K562 (cell line): ENCODE data around the gene EVI5. TPM values are rescaled to one million over a fixed set of nuclear protein-coding genes. Genes with fewer than 3 reads are reported as not detected.

Experiments used
- ATAC-seq: fragments of 200-7000 bp; cut with Tn5 transposase; 3 replicates; pipeline ENCODE4 v1.9.1; 2020; ENCODE audit warnings: moderate library complexity
- BruUV-seq: library from RNA; stranded (reverse); fragments of 400-500 nt; replicated peaks from 2 replicates; lab custom pipeline; 2021; lab: Mats Ljungman, UMichigan
- CTCF ChIA-PET: fragments of 300-600 bp; formaldehyde crosslinking; extraction: SDS; loops from one replicate; lab custom pipeline; 2021; ENCODE audit warnings: low intra/inter-chr PET ratio; lab: Yijun Ruan, JAX
- POLR2A ChIA-PET: fragments of 300-600, 350-650 bp; sonication (Branson Sonifier 250); formaldehyde crosslinking; extraction: SDS; loops from one replicate; lab custom pipeline; 2021; ENCODE audit warnings: antibody characterized with exemption, inconsistent platforms; lab: Yijun Ruan, JAX
- DNase-seq, 4 experiments: peaks; one replicate each; pipeline versions ENCODE4 v3.0.0 to v3.0.0-alpha.2; 2011 to 2018; ENCODE audit warnings: low spot score in 3 of 4, mixed read lengths in 3 of 4; ENCODE audit errors: extremely low read depth in 1 of 4
- FAIRE-seq: peaks from 2 replicates; lab custom pipeline; 2011; peaks lifted over from hg19 to GRCh38; lab: Jason Lieb, UNC
- H2AFZ ChIP-seq: 2 replicates; pipeline ENCODE4 v1.6.0; 2011; ENCODE audit warnings: low read depth, low read length, control low read depth, inconsistent platforms
- H3K27ac ChIP-seq: fragments of 200-600 bp; 3 replicates; pipeline ENCODE4 v1.8.0; 2011; ENCODE audit warnings: low read depth, mild to moderate bottlenecking, control low read depth, inconsistent platforms, low read length, moderate library complexity, mixed read lengths; ENCODE audit errors: extremely low read depth
- H3K27me3 ChIP-seq, 2 experiments: fragments of 300-600 bp in 1 of 2; 2 replicates in 1 of 2; 3 replicates in 1 of 2; pipeline versions ENCODE4 v1.6.0 to v1.8.0; 2011; ENCODE audit warnings: inconsistent platforms in 2 of 2, low read length in 2 of 2, mild to moderate bottlenecking in 1 of 2, mixed read lengths in 1 of 2, moderate library complexity in 1 of 2; ENCODE audit not compliant: control insufficient read depth in 2 of 2, insufficient read depth in 2 of 2
- H3K36me3 ChIP-seq: fragments of 300-600 bp; 3 replicates; pipeline ENCODE4 v1.8.0; 2011; ENCODE audit warnings: mild to moderate bottlenecking, low read length, inconsistent platforms; ENCODE audit not compliant: control insufficient read depth, insufficient read depth
- H3K4me1 ChIP-seq, 2 experiments: fragments of 200-600 bp in 1 of 2; replicated peaks in 1 of 2; 2 replicates in 1 of 2; 3 replicates in 1 of 2; pipeline versions ENCODE4 v1.5.1 to v1.8.0; 2011; ENCODE audit warnings: inconsistent platforms in 2 of 2, low read length in 2 of 2, mild to moderate bottlenecking in 1 of 2, mixed read lengths in 1 of 2, moderate library complexity in 1 of 2; ENCODE audit not compliant: control insufficient read depth in 2 of 2, insufficient read depth in 2 of 2
- H3K4me2 ChIP-seq: 2 replicates; pipeline ENCODE4 v1.6.1; 2011; ENCODE audit warnings: low read length, control low read depth, inconsistent platforms, mixed read lengths; ENCODE audit not compliant: insufficient read depth
- H3K4me3 ChIP-seq: fragments of 200-600 bp; sonication (generic), shearing (Covaris generic); 2 replicates; pipeline ENCODE4 v1.5.1; 2016; ENCODE audit warnings: control low read depth, inconsistent platforms
- H3K79me2 ChIP-seq: fragments of 200-600 bp; 3 replicates; pipeline ENCODE4 v1.8.0; 2011; ENCODE audit warnings: low read length, inconsistent platforms; ENCODE audit not compliant: control insufficient read depth, insufficient read depth
- H3K9ac ChIP-seq, 2 experiments: 2 replicates each; pipeline versions ENCODE4 v1.6.0 to v1.6.1; 2011; ENCODE audit warnings: low read depth in 2 of 2, low read length in 2 of 2, control low read depth in 1 of 2, inconsistent platforms in 1 of 2, mild to moderate bottlenecking in 1 of 2, mixed read lengths in 1 of 2; ENCODE audit not compliant: insufficient read depth in 1 of 2
- H3K9me1 ChIP-seq: one replicate; pipeline ENCODE4 v1.6.0; 2011; ENCODE audit warnings: inconsistent platforms, mild to moderate bottlenecking, low read length, moderate library complexity; ENCODE audit not compliant: control insufficient read depth, insufficient read depth
- H3K9me3 ChIP-seq: replicated peaks from 2 replicates; pipeline ENCODE4 v1.5.1; 2011; ENCODE audit warnings: low read depth, low read length, inconsistent platforms; ENCODE audit not compliant: control insufficient read depth, insufficient read depth
- H4K20me1 ChIP-seq: replicated peaks from 2 replicates; pipeline ENCODE4 v1.6.1; 2011; ENCODE audit warnings: low read length, inconsistent platforms, mixed read lengths; ENCODE audit not compliant: control insufficient read depth, insufficient read depth
- ELF4 ChIP-seq: fragments of 450-650 bp; formaldehyde crosslinking; IDR thresholded peaks from 2 replicates; pipeline ENCODE4 v1.4.0; 2022; ENCODE audit warnings: missing genetic modification characterization
- EWSR1 ChIP-seq: fragments of 450-650 bp; IDR thresholded peaks from 2 replicates; pipeline ENCODE4 v1.6.1; 2018; ENCODE audit warnings: borderline replicate concordance, mild to moderate bottlenecking, low read depth, moderate library complexity; ENCODE audit not compliant: partially characterized antibody
- ILK ChIP-seq: fragments of 450-650 bp; IDR thresholded peaks from 2 replicates; pipeline ENCODE4 v1.6.1; 2016; ENCODE audit warnings: missing genetic modification characterization, low read depth, mild to moderate bottlenecking, missing compliant biosample characterization, moderate library complexity, borderline replicate concordance
- POLR2AphosphoS5 ChIP-seq: IDR thresholded peaks from 2 replicates; pipeline ENCODE4 v1.6.1; 2011; ENCODE audit warnings: mild to moderate bottlenecking, low read depth, low read length, moderate library complexity; ENCODE audit not compliant: control insufficient read depth, insufficient read depth
- RCOR1 ChIP-seq, 2 experiments: IDR thresholded peaks; 2 replicates each; pipeline ENCODE4 v1.6.1; 2012; ENCODE audit warnings: low read depth in 2 of 2, low read length in 2 of 2, borderline replicate concordance in 1 of 2, improper control_type of control experiment in 1 of 2
- TEAD4 ChIP-seq, 2 experiments: sonication (generic) in 1 of 2; formaldehyde crosslinking in 1 of 2; IDR thresholded peaks; 2 replicates each; pipeline versions ENCODE4 v1.6.1 to v1.8.0; 2012 to 2022; ENCODE audit warnings: borderline replicate concordance in 1 of 2, inconsistent platforms in 1 of 2, low read length in 1 of 2, mild to moderate bottlenecking in 1 of 2, missing genetic modification reagents in 1 of 2
- THAP7 ChIP-seq: fragments of 250-450 bp; sonication (Bioruptor Pico); IDR thresholded peaks from 2 replicates; pipeline ENCODE4 v1.5.0; 2021
- ZBTB1 ChIP-seq: sonication (generic); formaldehyde crosslinking; IDR thresholded peaks from 2 replicates; pipeline ENCODE4 v1.8.1; 2023; ENCODE audit warnings: missing genetic modification reagents, low read depth, mild to moderate bottlenecking, borderline replicate concordance
- ZNF224 ChIP-seq: sonication (generic); formaldehyde crosslinking; IDR thresholded peaks from 2 replicates; pipeline ENCODE4 v1.8.0; 2022; ENCODE audit warnings: mild to moderate bottlenecking, missing genetic modification reagents
- ZNF431 ChIP-seq: sonication (generic); formaldehyde crosslinking; IDR thresholded peaks from 2 replicates; pipeline ENCODE4 v1.8.0; 2022; ENCODE audit warnings: mild to moderate bottlenecking, missing genetic modification reagents
- WGBS: fragments of 100-300 bp; shearing (Covaris generic); methylation state at CpG from one replicate; pipeline ENCODE4 v1.1.6; 2016; ENCODE audit warnings: low coverage, mixed read lengths; ENCODE audit not compliant: insufficient coverage; ENCODE audit errors: missing lambda C conversion rate; 5-methylcytosine and 5-hydroxymethylcytosine counted together
- in situ Hi-C: fragments of 300-500 bp; cut with MboI; formaldehyde crosslinking; loops from 4 replicates; pipeline ENCODE4 v1.15.0; 2018; ENCODE audit warnings: inconsistent platforms, mixed read lengths
- intact Hi-C: fragments of 100-400 bp; cut with micrococcal nuclease; formaldehyde crosslinking; loops from 2 replicates; pipeline ENCODE4 v1.14.2; 2022
- polyA plus RNA-seq, 8 experiments: library from polyadenylated mRNA; depleted of rRNA in 4 of 8; stranded (reverse) in 5 of 8; unstranded in 3 of 8; fragments of >200 nt; fragmentation: Nextera tagmentation in 2 of 8; fragmentation: Illumina TruSeq in 1 of 8; extraction: Ambion mirVana in 2 of 8; extraction: Trizol in 1 of 8; gene quantifications; 2 replicates each; pipeline versions ENCODE4 v1.2.1 to v1.2.3, GENCODE V29; 2011 to 2014; ENCODE audit warnings: inconsistent platforms in 1 of 8, missing spikeins in 1 of 8
- total RNA-seq, 7 experiments: library from RNA; depleted of rRNA in 6 of 7; stranded (reverse); fragments of >200 nt in 6 of 7; fragmentation: Illumina TruSeq in 2 of 7; extraction: Trizol in 2 of 7; gene quantifications; 2 replicates each; pipeline versions ENCODE4 v1.2.1 to v1.2.3, GENCODE V29; 2011 to 2021; ENCODE audit warnings: low replicate concordance in 1 of 7
- TF ChIP-seq, protein P1 (sequence below): sonication (generic); formaldehyde crosslinking; IDR thresholded peaks from 2 replicates; pipeline ENCODE4 v1.8.1; 2023; ENCODE audit warnings: mild to moderate bottlenecking, missing genetic modification reagents
- TF ChIP-seq, protein P2 (sequence below): IDR thresholded peaks from 2 replicates; pipeline ENCODE4 v1.6.1; 2011; ENCODE audit not compliant: insufficient read length; ENCODE audit errors: extremely low read depth
- TF ChIP-seq, protein P3 (sequence below): sonication (generic); formaldehyde crosslinking; IDR thresholded peaks from 2 replicates; pipeline ENCODE4 v1.8.1; 2022; ENCODE audit warnings: missing genetic modification reagents

The EVI5 gene
- total and polyA plus RNA-seq, 9 of the 15 experiments (the other 6 are each of a cell fraction or from before 2014, with no cell fraction given): 1.7 to 50.1 (median 13.7) TPM

DNA sequence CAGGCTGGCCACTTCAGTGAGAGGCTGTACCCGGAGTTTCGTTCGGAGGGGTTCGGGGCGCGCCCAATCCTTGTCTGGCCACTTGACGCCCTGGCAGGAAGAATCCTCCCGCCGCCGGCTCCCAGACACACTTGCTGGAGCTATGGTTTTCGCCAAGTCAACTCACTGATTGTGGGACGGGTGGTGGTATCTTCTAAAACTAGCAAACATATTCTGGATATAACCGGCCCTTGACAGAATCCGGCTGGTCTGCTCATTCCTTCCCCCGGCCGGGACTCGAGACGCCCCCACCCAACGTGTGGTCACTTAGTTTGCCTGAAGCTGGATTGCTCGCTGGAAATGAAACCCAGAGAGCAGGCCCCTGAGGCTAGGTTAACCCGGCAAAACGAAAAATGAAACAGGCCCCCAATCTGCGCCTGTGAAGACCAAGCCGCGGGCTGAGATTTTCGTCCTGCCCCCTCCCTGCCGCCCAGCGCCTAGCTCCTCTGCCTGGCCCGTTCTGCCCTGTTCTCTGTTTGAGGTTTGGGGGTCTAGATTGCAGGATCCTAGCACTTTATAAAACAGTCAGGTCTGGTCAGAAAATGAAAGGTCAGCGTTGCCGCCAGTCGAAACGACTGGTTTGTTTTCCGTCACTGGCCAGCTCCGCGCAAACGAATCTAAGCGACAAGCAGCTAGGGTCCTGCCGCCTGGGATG lies 302.8 kb downstream of the EVI5 start:
- in situ Hi-C loops (no loop called here), intact Hi-C loops (no loop called here)
- H3K27me3 ChIP-seq: peaks cover 5 to 21% of the 10 kb centered on the region in 2 experiments; a peak in 3 of 5 replicates
- H3K27ac ChIP-seq: no peak overlapping the region
- H3K9me3 ChIP-seq: peaks cover 5% of the 10 kb centered on the region; the same call in 1 of the 2 replicates
- peaks cover 0 to 24% of the 10 kb centered on the region in 2 experiments; a peak in 2 of 5 replicates for H3K4me1 ChIP-seq
- no peak overlapping the region for H3K9ac ChIP-seq
- POLR2A ChIA-PET: no interaction called here
- DNase-seq: no peak
- H4K20me1 ChIP-seq: no peaks in the 10 kb centered on the region
- no peak overlapping the region for H3K4me3 ChIP-seq
- no peak overlapping the region for H2AFZ ChIP-seq
- H3K36me3 ChIP-seq: no peaks in the 10 kb centered on the region
- H3K9me1 ChIP-seq: no peaks in the 10 kb centered on the region
- no peak for FAIRE-seq
- WGBS: 71% methylated on average over 36 of the region's 39 CpGs
- no peak overlapping the region for H3K4me2 ChIP-seq
- no peaks in the 10 kb centered on the region for H3K79me2 ChIP-seq
- BruUV-seq: no TSS peak
- CTCF ChIA-PET: no interaction called here
- ATAC-seq: no peak
- TF ChIP-seq, protein P1, sequence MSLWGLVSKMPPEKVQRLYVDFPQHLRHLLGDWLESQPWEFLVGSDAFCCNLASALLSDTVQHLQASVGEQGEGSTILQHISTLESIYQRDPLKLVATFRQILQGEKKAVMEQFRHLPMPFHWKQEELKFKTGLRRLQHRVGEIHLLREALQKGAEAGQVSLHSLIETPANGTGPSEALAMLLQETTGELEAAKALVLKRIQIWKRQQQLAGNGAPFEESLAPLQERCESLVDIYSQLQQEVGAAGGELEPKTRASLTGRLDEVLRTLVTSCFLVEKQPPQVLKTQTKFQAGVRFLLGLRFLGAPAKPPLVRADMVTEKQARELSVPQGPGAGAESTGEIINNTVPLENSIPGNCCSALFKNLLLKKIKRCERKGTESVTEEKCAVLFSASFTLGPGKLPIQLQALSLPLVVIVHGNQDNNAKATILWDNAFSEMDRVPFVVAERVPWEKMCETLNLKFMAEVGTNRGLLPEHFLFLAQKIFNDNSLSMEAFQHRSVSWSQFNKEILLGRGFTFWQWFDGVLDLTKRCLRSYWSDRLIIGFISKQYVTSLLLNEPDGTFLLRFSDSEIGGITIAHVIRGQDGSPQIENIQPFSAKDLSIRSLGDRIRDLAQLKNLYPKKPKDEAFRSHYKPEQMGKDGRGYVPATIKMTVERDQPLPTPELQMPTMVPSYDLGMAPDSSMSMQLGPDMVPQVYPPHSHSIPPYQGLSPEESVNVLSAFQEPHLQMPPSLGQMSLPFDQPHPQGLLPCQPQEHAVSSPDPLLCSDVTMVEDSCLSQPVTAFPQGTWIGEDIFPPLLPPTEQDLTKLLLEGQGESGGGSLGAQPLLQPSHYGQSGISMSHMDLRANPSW: no peak
- TF ChIP-seq RCOR1 (IDR thresholded peaks at IDR 0.05; ENCODE audit: borderline replicate concordance in 1 of 2, low read depth in 2 of 2, low read length in 2 of 2) (no peak), THAP7 (CRISPR knock-in tag) (no peak), ZNF224 (no peak), TEAD4 (IDR thresholded peaks at IDR 0.05; ENCODE audit: low read length) (no peak), TEAD4 (CRISPR knock-in tag; IDR thresholded peaks at IDR 0.05; ENCODE audit: borderline replicate concordance) (no peak), POLR2AphosphoS5 (no peak), ELF4 (CRISPR knock-in tag) (no peak), EWSR1 (no peak), ZNF431 (no peak), ILK (tag) (no peak), ZBTB1 (no peak)
- TF ChIP-seq, protein P2, sequence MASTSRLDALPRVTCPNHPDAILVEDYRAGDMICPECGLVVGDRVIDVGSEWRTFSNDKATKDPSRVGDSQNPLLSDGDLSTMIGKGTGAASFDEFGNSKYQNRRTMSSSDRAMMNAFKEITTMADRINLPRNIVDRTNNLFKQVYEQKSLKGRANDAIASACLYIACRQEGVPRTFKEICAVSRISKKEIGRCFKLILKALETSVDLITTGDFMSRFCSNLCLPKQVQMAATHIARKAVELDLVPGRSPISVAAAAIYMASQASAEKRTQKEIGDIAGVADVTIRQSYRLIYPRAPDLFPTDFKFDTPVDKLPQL: no peak
- TF ChIP-seq, protein P3, sequence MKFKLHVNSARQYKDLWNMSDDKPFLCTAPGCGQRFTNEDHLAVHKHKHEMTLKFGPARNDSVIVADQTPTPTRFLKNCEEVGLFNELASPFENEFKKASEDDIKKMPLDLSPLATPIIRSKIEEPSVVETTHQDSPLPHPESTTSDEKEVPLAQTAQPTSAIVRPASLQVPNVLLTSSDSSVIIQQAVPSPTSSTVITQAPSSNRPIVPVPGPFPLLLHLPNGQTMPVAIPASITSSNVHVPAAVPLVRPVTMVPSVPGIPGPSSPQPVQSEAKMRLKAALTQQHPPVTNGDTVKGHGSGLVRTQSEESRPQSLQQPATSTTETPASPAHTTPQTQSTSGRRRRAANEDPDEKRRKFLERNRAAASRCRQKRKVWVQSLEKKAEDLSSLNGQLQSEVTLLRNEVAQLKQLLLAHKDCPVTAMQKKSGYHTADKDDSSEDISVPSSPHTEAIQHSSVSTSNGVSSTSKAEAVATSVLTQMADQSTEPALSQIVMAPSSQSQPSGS: no peak
